Measurements from ENCODE around the gene LY86.

- TF ChIP-seq CTCF (IDR thresholded peaks at IDR 0.05; ENCODE audit: low read depth, low read length) (no peak), EZH2phosphoT487 (IDR thresholded peaks at IDR 0.05; ENCODE audit: low read depth) (no peak)
These were observed 28.1 kb downstream of the LY86 start for GRCh38 chr6:6616656-6617055.
